Spinal cord (tissue), 10 donors: ENCODE data around the gene EPHB1. TPM values are rescaled to one million over a fixed set of nuclear protein-coding genes. Genes with fewer than 3 reads are reported as not detected.

Experiments used
- DNase-seq, 6 donors: peaks; one replicate each; pipeline versions ENCODE4 v3.0.0 to v3.0.0-alpha.2; 2013 to 2015; ENCODE audit warnings: low spot score in 6 of 6, low read depth in 4 of 6
- H3K27ac ChIP-seq: one replicate; pipeline ENCODE4 v1.5.1; 2013; ENCODE audit warnings: low read depth, low read length, control low read depth
- H3K27me3 ChIP-seq: one replicate; pipeline ENCODE4 v1.6.1; 2013; ENCODE audit warnings: low read length; ENCODE audit not compliant: control insufficient read depth, insufficient read depth
- H3K36me3 ChIP-seq: one replicate; pipeline ENCODE4 v1.6.1; 2013; ENCODE audit warnings: low read length; ENCODE audit not compliant: control insufficient read depth, insufficient read depth
- H3K4me1 ChIP-seq: one replicate; pipeline ENCODE4 v1.6.1; 2013; ENCODE audit warnings: low read length; ENCODE audit not compliant: control insufficient read depth, insufficient read depth
- H3K4me3 ChIP-seq: one replicate; pipeline ENCODE4 v1.5.1; 2013; ENCODE audit warnings: low read depth, low read length, control low read depth
- H3K9me3 ChIP-seq: one replicate; pipeline ENCODE4 v1.6.1; 2013; ENCODE audit warnings: low read length; ENCODE audit not compliant: control insufficient read depth, insufficient read depth
- WGBS: methylation state at CpG from one replicate; pipeline ENCODE4 v1.1.5; 2013; ENCODE audit warnings: missing lambda C conversion rate; ENCODE audit not compliant: insufficient coverage; 5-methylcytosine and 5-hydroxymethylcytosine counted together
- polyA plus RNA-seq, 2 donors: library from polyadenylated mRNA; unstranded; fragments of 120-200 nt; gene quantifications; one replicate each; pipeline ENCODE4 v1.2.1, GENCODE V29; 2013; ENCODE audit not compliant: insufficient read length in 2 of 2
- total RNA-seq, 2 donors: library from RNA; depleted of rRNA in 1 of 2; stranded (reverse); fragments of 120-200 nt in 1 of 2; fragments of >200 nt in 1 of 2; gene quantifications; one replicate each; pipeline versions ENCODE4 v1.2.3 to v1.2.4, GENCODE V29; 2013 to 2014
- donor health status: healthy.

Gene EPHB1
- total and polyA plus RNA-seq, 4 donors, result 10.0 to 47.6 (median 22.8) TPM

DNA sequence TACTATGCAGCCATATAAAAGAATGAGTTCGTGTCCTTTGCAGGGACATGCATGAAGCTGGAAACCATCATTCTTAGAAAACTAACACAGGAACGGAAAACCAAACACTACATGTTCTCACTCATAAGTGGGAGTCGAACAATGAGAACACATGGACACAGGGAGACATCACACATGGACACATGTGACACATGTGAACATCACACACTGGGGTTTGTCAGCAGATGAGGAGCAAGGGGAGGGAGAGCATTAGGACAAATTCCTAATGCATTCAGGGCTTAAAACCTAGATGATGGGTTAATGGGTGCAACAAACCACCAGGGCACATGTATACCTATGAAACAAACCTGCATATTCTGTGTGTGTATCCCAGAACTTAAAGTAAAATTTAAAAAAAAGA lies 408.0 kb downstream of the EPHB1 start:
- Histone ChIP-seq H3K9me3 (no peaks in the 10 kb centered on the region), H3K4me3 (no peak overlapping the region), H3K4me1 (no peaks in the 10 kb centered on the region), H3K27me3 (no peaks in the 10 kb centered on the region), H3K36me3 (peaks cover 9% of the 10 kb centered on the region), H3K27ac (no peak overlapping the region)
- DNase-seq, result no peak
- WGBS, result no CpG with 5 or more reads among the region's 3 CpGs

DNA sequence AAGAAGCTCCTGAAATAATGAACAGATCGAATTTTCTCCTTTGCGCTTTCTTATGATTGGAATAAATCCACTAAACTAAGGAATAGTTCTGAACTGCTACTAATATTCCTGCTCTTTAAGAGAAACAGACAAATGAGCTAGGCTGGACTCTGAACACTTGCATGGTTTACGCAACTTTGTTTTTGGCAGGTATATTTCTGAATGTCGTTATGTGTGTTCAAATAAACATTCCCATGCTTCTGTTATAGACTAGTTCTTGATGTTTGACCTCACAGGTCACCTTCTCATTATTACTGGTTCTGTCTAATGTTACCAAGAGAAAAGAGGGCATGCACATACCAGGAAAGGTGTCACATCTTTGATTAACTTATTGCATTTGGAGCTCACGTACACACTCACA lies 418.2 kb downstream of the EPHB1 start:
- Histone ChIP-seq H3K4me1 (no peaks in the 10 kb centered on the region), H3K27me3 (no peaks in the 10 kb centered on the region), H3K36me3 (no peaks in the 10 kb centered on the region), H3K9me3 (no peaks in the 10 kb centered on the region), H3K4me3 (no peak overlapping the region), H3K27ac (no peak overlapping the region)
- no peak for DNase-seq
- WGBS, result 100% methylated on average over 1 of the region's 5 CpGs

DNA sequence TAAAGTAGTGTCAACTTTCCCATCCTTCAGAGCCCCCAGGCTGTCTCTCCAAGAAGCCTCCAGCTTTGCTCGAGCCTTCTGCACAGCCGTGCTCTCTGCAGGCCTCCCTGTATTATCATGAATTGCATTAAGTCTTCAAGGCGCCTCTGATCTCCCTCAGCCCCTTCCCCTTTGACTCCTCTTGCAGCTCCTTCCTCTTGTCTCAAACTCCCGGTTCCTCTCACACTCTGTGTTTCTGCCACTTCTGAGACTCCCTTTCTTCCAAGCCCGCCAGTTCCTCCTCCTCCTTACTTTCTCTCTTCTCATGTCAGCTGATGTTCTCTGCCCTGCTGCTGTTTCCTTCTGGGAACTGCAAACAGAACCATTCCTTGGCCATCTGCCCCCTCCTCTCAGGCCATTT lies 418.8 kb downstream of the EPHB1 start:
- no peaks in the 10 kb centered on the region for H3K9me3 ChIP-seq
- H3K4me1 ChIP-seq, result no peaks in the 10 kb centered on the region
- H3K36me3 ChIP-seq, result no peaks in the 10 kb centered on the region
- no peak overlapping the region for H3K4me3 ChIP-seq
- DNase-seq, result no peak
- 48% methylated on average over 5 of the region's 5 CpGs for WGBS
- no peak overlapping the region for H3K27ac ChIP-seq
- no peaks in the 10 kb centered on the region for H3K27me3 ChIP-seq

DNA sequence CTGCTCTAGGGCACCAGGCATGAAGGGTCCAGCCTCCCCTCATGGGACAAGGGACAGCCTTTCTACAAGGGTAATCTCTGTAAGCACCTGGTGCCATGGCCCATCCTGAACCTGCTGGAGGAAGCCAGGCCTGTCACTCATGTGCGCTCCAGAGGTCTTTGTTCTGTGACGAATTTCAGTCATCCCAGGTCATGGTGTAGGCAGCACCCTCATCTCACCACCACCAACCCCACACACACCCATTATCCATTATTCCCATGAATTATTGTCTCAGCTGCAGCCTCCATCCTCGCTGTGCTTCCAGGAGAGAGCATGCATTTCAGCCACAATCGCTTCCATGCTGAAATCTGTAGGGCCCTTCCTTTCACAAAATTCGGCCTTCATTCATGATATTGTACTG lies 419.3 kb downstream of the EPHB1 start:
- no peak overlapping the region for H3K27ac ChIP-seq
- 100% methylated on average over 4 of the region's 5 CpGs for WGBS
- no peak overlapping the region for H3K4me3 ChIP-seq
- no peaks in the 10 kb centered on the region for H3K9me3 ChIP-seq
- H3K27me3 ChIP-seq, result no peaks in the 10 kb centered on the region
- no peaks in the 10 kb centered on the region for H3K4me1 ChIP-seq
- no peak for DNase-seq
- H3K36me3 ChIP-seq, result no peaks in the 10 kb centered on the region

DNA sequence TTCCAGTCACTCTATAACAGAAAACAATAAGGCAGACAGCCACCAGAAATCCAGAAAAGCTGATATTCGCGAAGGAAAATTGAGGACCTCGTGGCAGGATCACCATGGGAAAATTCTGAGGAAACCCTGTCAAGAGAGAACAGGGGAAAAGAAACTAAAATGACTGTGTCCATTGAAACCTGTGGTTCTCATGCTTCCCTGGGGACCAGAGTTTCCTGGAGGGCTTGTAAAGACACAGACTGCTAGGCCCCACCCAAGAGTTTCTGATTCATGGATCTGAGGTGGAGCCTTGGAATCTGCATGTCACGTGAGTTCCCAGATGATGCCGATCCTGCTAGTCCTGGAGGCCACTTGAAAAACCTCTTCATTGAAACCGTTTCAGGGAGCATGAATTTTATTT lies 420.5 kb downstream of the EPHB1 start:
- 94% methylated on average over 6 of the region's 6 CpGs for WGBS

DNA sequence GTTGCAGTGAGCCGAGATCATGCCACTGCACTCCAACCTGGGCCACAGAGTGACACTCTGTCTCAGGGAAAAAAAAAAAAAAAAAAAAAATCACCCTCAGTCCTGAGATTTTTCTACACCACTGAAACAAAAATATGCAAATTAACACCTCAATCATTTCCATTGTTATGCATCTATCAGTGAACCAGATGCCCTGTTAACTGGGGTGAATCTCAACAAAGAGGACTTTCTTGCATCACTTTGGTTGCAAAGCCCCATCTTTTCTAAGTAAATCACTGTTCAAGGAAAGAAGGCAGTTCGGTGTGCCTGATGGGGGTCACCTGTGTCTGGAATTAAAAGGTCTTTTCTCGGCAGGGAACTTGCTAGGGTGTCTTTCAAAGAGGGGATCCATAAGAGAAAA lies 421.6 kb downstream of the EPHB1 start:
- DNase-seq, result no peak
- 69% methylated on average over 3 of the region's 3 CpGs for WGBS
- no peaks in the 10 kb centered on the region for H3K9me3 ChIP-seq
- H3K4me1 ChIP-seq, result no peaks in the 10 kb centered on the region
- no peak overlapping the region for H3K4me3 ChIP-seq
- H3K27ac ChIP-seq, result no peak overlapping the region
- no peaks in the 10 kb centered on the region for H3K27me3 ChIP-seq
- no peaks in the 10 kb centered on the region for H3K36me3 ChIP-seq

More for the DNA sequence above, 420.5 kb downstream of the EPHB1 start:
- H3K27me3 ChIP-seq, result no peaks in the 10 kb centered on the region
- no peaks in the 10 kb centered on the region for H3K9me3 ChIP-seq
- no peak overlapping the region for H3K27ac ChIP-seq
- no peaks in the 10 kb centered on the region for H3K36me3 ChIP-seq
- no peak for DNase-seq
- no peaks in the 10 kb centered on the region for H3K4me1 ChIP-seq
- H3K4me3 ChIP-seq, result no peak overlapping the region

DNA sequence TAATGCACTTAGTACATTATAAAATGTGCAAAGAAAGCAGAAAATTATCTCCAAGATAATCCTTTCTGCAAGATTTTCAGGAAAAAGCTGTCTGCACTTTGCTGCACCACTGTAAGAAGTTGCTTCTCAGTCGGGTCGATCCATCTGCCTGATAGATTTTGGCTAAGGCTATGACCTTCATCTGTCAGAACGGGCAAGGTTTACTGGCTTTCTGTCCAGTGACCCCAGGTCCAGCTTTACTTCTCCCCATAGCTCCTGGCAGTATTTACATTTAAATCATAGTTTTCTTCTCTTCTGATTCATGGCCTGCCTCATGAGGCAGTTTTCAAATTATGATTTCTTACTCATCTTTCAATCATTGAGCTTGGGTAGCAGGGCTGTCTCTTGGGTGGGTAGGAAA lies 422.7 kb downstream of the EPHB1 start:
- 82% methylated on average over 3 of the region's 3 CpGs for WGBS
- H3K27ac ChIP-seq, result no peak overlapping the region

DNA sequence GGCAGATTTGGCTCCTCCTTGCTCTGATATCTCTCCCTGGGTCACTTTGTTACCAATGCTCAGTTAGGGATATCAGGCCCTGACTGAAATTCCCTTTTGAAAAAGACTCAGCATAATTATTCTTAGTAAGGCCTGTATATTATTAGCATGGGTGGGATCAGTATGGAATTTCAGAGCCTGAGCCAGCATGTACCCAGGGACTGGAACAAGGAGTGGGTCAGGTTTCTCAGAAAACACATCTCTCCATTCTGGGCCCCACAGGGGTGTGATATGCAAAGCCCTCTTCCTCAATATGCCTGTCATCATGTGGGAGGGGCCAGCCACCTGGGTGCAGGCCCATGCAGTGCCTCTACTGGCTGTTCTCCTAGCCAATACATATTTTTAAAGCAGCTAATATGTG lies 423.2 kb downstream of the EPHB1 start:
- DNase-seq, result no peak
- no peaks in the 10 kb centered on the region for H3K4me1 ChIP-seq
- H3K27ac ChIP-seq, result no peak overlapping the region
- H3K4me3 ChIP-seq, result no peak overlapping the region
- no peaks in the 10 kb centered on the region for H3K36me3 ChIP-seq
- no peaks in the 10 kb centered on the region for H3K9me3 ChIP-seq
- no peaks in the 10 kb centered on the region for H3K27me3 ChIP-seq

More for the DNA sequence above, 422.7 kb downstream of the EPHB1 start:
- Histone ChIP-seq H3K4me1 (no peaks in the 10 kb centered on the region), H3K4me3 (no peak overlapping the region), H3K27me3 (no peaks in the 10 kb centered on the region), H3K36me3 (no peaks in the 10 kb centered on the region), H3K9me3 (no peaks in the 10 kb centered on the region)
- no peak for DNase-seq

DNA sequence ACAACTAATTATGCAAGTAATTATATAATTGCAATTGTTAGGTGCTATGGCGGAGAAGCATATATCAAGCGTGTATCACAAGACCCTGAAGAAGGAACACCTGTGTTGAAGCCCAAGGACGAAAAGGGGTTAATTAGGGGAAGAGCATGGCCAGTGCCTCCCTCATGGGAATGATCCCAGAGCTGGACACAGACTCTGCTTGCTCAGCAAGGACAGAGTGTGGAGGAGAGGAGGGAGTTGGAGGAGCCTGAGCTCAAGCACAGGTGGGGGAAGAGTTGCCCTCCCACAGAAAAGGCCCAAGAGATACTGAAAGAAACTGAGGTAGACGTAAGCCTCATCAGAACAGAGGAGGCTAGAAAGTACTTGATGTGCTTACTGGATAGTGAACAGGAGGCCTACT lies 423.7 kb downstream of the EPHB1 start:
- DNase-seq, result no peak
- 85% methylated on average over 4 of the region's 4 CpGs for WGBS
- H3K4me1 ChIP-seq, result no peaks in the 10 kb centered on the region

DNA sequence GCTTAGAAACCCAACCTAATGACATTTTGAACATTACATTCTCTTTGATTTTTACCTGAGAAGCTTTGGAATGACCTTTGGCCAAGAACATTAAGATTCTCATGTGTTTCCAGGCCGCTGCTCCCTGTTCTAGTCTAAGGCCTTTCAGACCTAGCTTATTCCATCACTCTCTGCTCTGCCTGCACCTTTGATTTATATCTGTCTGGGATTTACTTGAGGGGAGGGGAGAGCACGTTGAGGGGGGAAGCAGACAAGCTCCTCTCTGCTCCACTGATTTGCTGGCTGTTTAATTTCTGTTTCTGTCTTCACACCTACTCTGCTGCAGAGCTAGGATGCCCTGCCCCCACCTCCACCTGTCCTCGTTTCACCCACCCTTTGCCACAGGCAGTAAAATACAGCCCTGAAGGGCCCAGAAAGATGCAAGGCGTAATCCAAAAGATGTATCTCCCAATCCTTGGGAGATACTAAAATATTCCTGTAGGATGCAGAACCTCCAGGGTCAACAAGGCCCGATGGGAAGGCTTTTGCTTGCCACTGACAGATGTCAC lies 429.8 kb downstream of the EPHB1 start:
- no peaks in the 10 kb centered on the region for H3K36me3 ChIP-seq
- H3K27me3 ChIP-seq, result no peaks in the 10 kb centered on the region
- no peaks in the 10 kb centered on the region for H3K9me3 ChIP-seq
- no peak overlapping the region for H3K4me3 ChIP-seq
- H3K4me1 ChIP-seq, result peaks cover 7% of the 10 kb centered on the region
- peak in 1 of 6 donors; percentile 14 for DNase-seq
- 87% methylated on average over 2 of the region's 5 CpGs for WGBS
- H3K27ac ChIP-seq, result no peak overlapping the region

More for the DNA sequence above, 423.7 kb downstream of the EPHB1 start:
- Histone ChIP-seq H3K27me3 (no peaks in the 10 kb centered on the region), H3K4me3 (no peak overlapping the region), H3K36me3 (no peaks in the 10 kb centered on the region), H3K27ac (no peak overlapping the region), H3K9me3 (no peaks in the 10 kb centered on the region)
